NB4 (cell line): ENCODE measurements around the gene RSPO1.

Experiments used
- TF ChIP-seq, protein P1 (sequence below): IDR thresholded peaks from one replicate; pipeline ENCODE4 v1.5.1; 2012; ENCODE audit warnings: low read depth, low read length
- TF ChIP-seq, protein P2 (sequence below): IDR thresholded peaks from 2 replicates; pipeline ENCODE4 v1.6.1; 2011; ENCODE audit warnings: low read depth, low read length

DNA sequence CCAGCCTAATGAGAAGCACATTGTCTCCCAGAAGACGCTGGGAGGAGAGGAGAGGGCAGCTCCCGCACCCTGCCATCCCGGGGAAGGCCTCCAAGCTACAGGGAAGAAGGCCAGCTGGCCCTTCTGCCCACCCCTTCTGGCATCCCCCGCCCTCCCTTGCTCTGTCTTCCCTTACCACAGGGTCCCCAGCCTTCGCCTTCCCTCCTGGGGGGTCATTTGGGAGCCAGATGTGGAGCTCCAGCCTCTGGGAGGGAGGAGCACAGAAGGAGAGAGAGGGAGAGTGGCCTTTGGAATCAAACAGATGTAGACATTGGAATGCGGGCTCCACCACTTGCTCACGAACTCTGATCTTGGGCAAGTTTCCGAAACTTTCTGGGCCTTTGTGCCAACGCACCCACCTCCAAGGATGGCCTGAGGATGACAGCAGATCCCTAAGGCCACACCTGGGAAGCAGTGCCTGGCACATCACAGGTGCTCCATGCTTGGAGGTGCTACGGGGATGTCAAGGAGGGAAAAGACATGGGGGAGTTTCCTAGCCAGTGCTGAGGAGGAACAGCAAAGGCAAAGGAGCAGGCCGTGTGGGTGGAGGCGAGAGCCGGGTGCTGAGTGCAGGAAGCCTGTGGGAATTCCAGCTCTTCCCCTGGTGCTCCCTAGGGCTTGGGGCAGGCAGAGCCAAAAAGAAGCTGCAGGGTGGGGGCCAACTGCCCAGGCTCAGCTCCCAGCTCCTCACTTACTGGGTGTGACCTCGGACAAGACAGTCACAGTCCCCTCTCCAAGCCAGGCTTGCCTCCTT, 23.1 kb upstream of the RSPO1 start:
- TF ChIP-seq, protein P1, sequence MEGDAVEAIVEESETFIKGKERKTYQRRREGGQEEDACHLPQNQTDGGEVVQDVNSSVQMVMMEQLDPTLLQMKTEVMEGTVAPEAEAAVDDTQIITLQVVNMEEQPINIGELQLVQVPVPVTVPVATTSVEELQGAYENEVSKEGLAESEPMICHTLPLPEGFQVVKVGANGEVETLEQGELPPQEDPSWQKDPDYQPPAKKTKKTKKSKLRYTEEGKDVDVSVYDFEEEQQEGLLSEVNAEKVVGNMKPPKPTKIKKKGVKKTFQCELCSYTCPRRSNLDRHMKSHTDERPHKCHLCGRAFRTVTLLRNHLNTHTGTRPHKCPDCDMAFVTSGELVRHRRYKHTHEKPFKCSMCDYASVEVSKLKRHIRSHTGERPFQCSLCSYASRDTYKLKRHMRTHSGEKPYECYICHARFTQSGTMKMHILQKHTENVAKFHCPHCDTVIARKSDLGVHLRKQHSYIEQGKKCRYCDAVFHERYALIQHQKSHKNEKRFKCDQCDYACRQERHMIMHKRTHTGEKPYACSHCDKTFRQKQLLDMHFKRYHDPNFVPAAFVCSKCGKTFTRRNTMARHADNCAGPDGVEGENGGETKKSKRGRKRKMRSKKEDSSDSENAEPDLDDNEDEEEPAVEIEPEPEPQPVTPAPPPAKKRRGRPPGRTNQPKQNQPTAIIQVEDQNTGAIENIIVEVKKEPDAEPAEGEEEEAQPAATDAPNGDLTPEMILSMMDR = no peak
- TF ChIP-seq, protein P2, sequence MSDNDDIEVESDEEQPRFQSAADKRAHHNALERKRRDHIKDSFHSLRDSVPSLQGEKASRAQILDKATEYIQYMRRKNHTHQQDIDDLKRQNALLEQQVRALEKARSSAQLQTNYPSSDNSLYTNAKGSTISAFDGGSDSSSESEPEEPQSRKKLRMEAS = no peak
